HepG2 (cell line): Measurements from ENCODE around the gene ZDHHC18. TPM values are rescaled to one million over a fixed set of nuclear protein-coding genes. Genes with fewer than 3 reads are reported as not detected.

Experiments used
- ATM ChIP-seq: fragments of 450-650 bp; IDR thresholded peaks from 2 replicates; pipeline ENCODE4 v1.7.1; 2017; ENCODE audit warnings: mild to moderate bottlenecking, borderline replicate concordance
- CBX1 ChIP-seq: IDR thresholded peaks from one replicate; pipeline ENCODE4 v1.6.1; 2016; ENCODE audit warnings: antibody characterized with exemption, low read depth
- CHCHD3 ChIP-seq: sonication (generic); formaldehyde crosslinking; IDR thresholded peaks from 2 replicates; pipeline ENCODE4 v1.8.0; 2022; ENCODE audit warnings: mild to moderate bottlenecking, missing genetic modification reagents, moderate library complexity
- GTF3A ChIP-seq: sonication (generic); formaldehyde crosslinking; conservative IDR thresholded peaks from 2 replicates; pipeline ENCODE4 v1.4.0; 2020; ENCODE audit warnings: mild to moderate bottlenecking, missing genetic modification reagents
- JDP2 ChIP-seq: sonication (generic); formaldehyde crosslinking; IDR thresholded peaks from 2 replicates; pipeline ENCODE4 v1.8.1; 2022; ENCODE audit warnings: missing genetic modification reagents, borderline replicate concordance
- KDM1A ChIP-seq: IDR thresholded peaks from 2 replicates; pipeline ENCODE4 v1.6.1; 2016; ENCODE audit warnings: missing compliant biosample characterization
- MXI1 ChIP-seq: IDR thresholded peaks from 3 replicates; pipeline ENCODE4 v1.6.1; 2012; ENCODE audit warnings: low read depth, low read length, inconsistent platforms, borderline replicate concordance
- MYPOP ChIP-seq: sonication (generic); formaldehyde crosslinking; IDR thresholded peaks from 2 replicates; pipeline ENCODE4 v1.8.1; 2023; ENCODE audit warnings: mild to moderate bottlenecking, moderate library complexity, missing genetic modification reagents
- NFATC3 ChIP-seq: sonication (generic); formaldehyde crosslinking; IDR thresholded peaks from 2 replicates; pipeline ENCODE4 v1.5.1; 2020; ENCODE audit warnings: mild to moderate bottlenecking, missing genetic modification reagents
- NKX3-1 ChIP-seq: sonication (generic); formaldehyde crosslinking; IDR thresholded peaks from 2 replicates; pipeline ENCODE4 v1.5.0; 2020; ENCODE audit warnings: missing genetic modification reagents
- NR2C2 ChIP-seq: sonication (generic); formaldehyde crosslinking; IDR thresholded peaks from 2 replicates; pipeline ENCODE4 v1.4.0; 2020; ENCODE audit warnings: missing genetic modification reagents, mild to moderate bottlenecking, moderate library complexity, borderline replicate concordance
- POGZ ChIP-seq: sonication (generic); formaldehyde crosslinking; IDR thresholded peaks from 2 replicates; pipeline ENCODE4 v1.4.0; 2020; ENCODE audit warnings: mild to moderate bottlenecking, missing genetic modification reagents
- PPARG ChIP-seq: conservative IDR thresholded peaks from 2 replicates; pipeline ENCODE4 v1.6.1; 2016; ENCODE audit warnings: missing biosample characterization, missing genetic modification reagents
- TFDP2 ChIP-seq: sonication (generic); formaldehyde crosslinking; IDR thresholded peaks from 2 replicates; pipeline ENCODE4 v1.4.0; 2020; ENCODE audit warnings: missing genetic modification reagents
- TOPORS ChIP-seq: sonication (generic); formaldehyde crosslinking; IDR thresholded peaks from 2 replicates; pipeline ENCODE4 v1.8.0; 2023; ENCODE audit warnings: mild to moderate bottlenecking, missing genetic modification reagents
- XRCC5 ChIP-seq: fragments of 200-400 bp; formaldehyde crosslinking; optimal IDR thresholded peaks from 2 replicates; pipeline ENCODE3; 2017; ENCODE audit warnings: mild to moderate bottlenecking, low read length
- ZBTB39 ChIP-seq: sonication (generic); formaldehyde crosslinking; IDR thresholded peaks from 2 replicates; pipeline ENCODE4 v1.5.0; 2020; ENCODE audit warnings: missing genetic modification reagents
- ZFP36 ChIP-seq: fragments of 150-350 bp; IDR thresholded peaks from 2 replicates; pipeline ENCODE4 v1.6.1; 2018; ENCODE audit warnings: borderline replicate concordance, low read length, low read depth; ENCODE audit not compliant: partially characterized antibody
- ZFP62 ChIP-seq: sonication (generic); formaldehyde crosslinking; IDR thresholded peaks from 2 replicates; pipeline ENCODE4 v1.4.0; 2020; ENCODE audit warnings: missing genetic modification reagents
- ZFP82 ChIP-seq: sonication (generic); formaldehyde crosslinking; IDR thresholded peaks from 2 replicates; pipeline ENCODE4 v1.5.1; 2020; ENCODE audit warnings: mild to moderate bottlenecking, missing genetic modification reagents, borderline replicate concordance
- ZFYVE20 ChIP-seq: sonication (generic); formaldehyde crosslinking; IDR thresholded peaks from 2 replicates; pipeline ENCODE4 v1.8.0; 2023; ENCODE audit warnings: low read depth, mild to moderate bottlenecking, moderate library complexity, missing genetic modification reagents, borderline replicate concordance
- ZNF34 ChIP-seq: sonication (generic); formaldehyde crosslinking; IDR thresholded peaks from 2 replicates; pipeline ENCODE4 v1.4.0; 2020; ENCODE audit warnings: mild to moderate bottlenecking, missing genetic modification reagents, borderline replicate concordance
- ZNF614 ChIP-seq: IDR thresholded peaks from 2 replicates; pipeline ENCODE4 v1.6.1; 2018; ENCODE audit warnings: missing biosample characterization, missing genetic modification reagents, inconsistent platforms, borderline replicate concordance
- ZNF616 ChIP-seq: sonication (generic); formaldehyde crosslinking; IDR thresholded peaks from 2 replicates; pipeline ENCODE4 v1.5.0; 2020; ENCODE audit warnings: low read depth, mild to moderate bottlenecking, missing genetic modification reagents
- ZNF883 ChIP-seq: sonication (generic); formaldehyde crosslinking; IDR thresholded peaks from 2 replicates; pipeline ENCODE4 v1.5.1; 2020; ENCODE audit warnings: mild to moderate bottlenecking, missing genetic modification reagents; ENCODE audit errors: not compliant biosample characterization
- polyA plus RNA-seq, 8 experiments: library from polyadenylated mRNA; depleted of rRNA in 3 of 8; stranded (reverse) in 7 of 8; unstranded in 1 of 8; fragments of >200 nt; fragmentation: Illumina TruSeq in 4 of 8; extraction: Trizol in 4 of 8; gene quantifications; 2 replicates each; pipeline versions ENCODE4 v1.2.1 to v1.2.3, GENCODE V29; 2011 to 2016; ENCODE audit warnings: low read depth in 4 of 8, missing spikeins in 1 of 8, mixed read lengths in 1 of 8; ENCODE audit not compliant: insufficient read depth in 1 of 8
- total RNA-seq, 5 experiments: library from RNA; depleted of rRNA; stranded (reverse); fragments of >200 nt; fragmentation: Illumina TruSeq; extraction: Trizol; gene quantifications; 2 replicates each; pipeline ENCODE4 v1.2.3, GENCODE V29; 2016; ENCODE audit warnings: low read depth in 1 of 5

ZDHHC18 gene
- total and polyA plus RNA-seq, 2 of the 13 experiments (the other 11 are each of a cell fraction or from before 2014, with no cell fraction given) = 13.2 to 35.3 TPM

- TF ChIP-seq CHCHD3 (CRISPR knock-in tag) = no peak
- no peak for TF ChIP-seq ZFP82
- no peak for TF ChIP-seq GTF3A (CRISPR knock-in tag)
- no peak for TF ChIP-seq CBX1
- no peak for TF ChIP-seq ZFP62 (CRISPR knock-in tag)
- no peak for TF ChIP-seq POGZ (CRISPR knock-in tag)
- TF ChIP-seq NFATC3 (CRISPR knock-in tag) = no peak
- no peak for TF ChIP-seq ZFYVE20 (CRISPR knock-in tag)
- TF ChIP-seq ZBTB39 (CRISPR knock-in tag) = no peak
- peak; percentile 72; the same call in 1 of the 2 replicates for TF ChIP-seq ZNF614
- TF ChIP-seq ATM = no peak
- no peak for TF ChIP-seq TOPORS (CRISPR knock-in tag)
- no peak for TF ChIP-seq JDP2
- no peak for TF ChIP-seq MYPOP (CRISPR knock-in tag)
- no peak for TF ChIP-seq ZFP36
- no peak for TF ChIP-seq ZNF616 (CRISPR knock-in tag)
- no peak for TF ChIP-seq ZNF34 (CRISPR knock-in tag)
- TF ChIP-seq TFDP2 = no peak
- peak; percentile 62; the same call in 1 of the 2 replicates for TF ChIP-seq PPARG (CRISPR knock-in tag)
- no peak for TF ChIP-seq NR2C2 (CRISPR knock-in tag)
- TF ChIP-seq MXI1 = peak; percentile 48; the same call in 1 of the 3 replicates
- peak; percentile 46 for TF ChIP-seq XRCC5
- no peak for TF ChIP-seq ZNF883 (CRISPR knock-in tag)
- TF ChIP-seq NKX3-1 (CRISPR knock-in tag) = no peak
- no peak for TF ChIP-seq KDM1A (CRISPR knock-in tag)
Measured at GRCh38 chr1:26788836-26789611, 37.5 kb upstream of the ZDHHC18 start (continued).
